Prostate gland (tissue), 2 donors: ENCODE results near the gene LAMA3.

Experiments
- POLR2A ChIP-seq: fragments of 450-650 bp; IDR thresholded peaks from one replicate; pipeline ENCODE4 v1.6.1; 2016; ENCODE audit warnings: antibody characterized with exemption, mild to moderate bottlenecking
- POLR2AphosphoS5 ChIP-seq: sonication (generic); formaldehyde crosslinking; IDR thresholded peaks from one replicate; pipeline ENCODE4 v1.6.1; 2017; ENCODE audit warnings: antibody characterized with exemption
- TF ChIP-seq, protein P1 (sequence below), 4 experiments: fragments of 200-600 bp in 2 of 4; fragments of 450-650 bp in 2 of 4; sonication (generic) in 2 of 4; IDR thresholded peaks; 1 replicate in 3 of 4; 2 replicates in 1 of 4; pipeline ENCODE4 v1.5.1; 2016 to 2019; ENCODE audit warnings: antibody characterized with exemption in 4 of 4, mild to moderate bottlenecking in 2 of 4, moderate library complexity in 2 of 4

GRCh38 chr18:23668731-23669130, 20.5 kb upstream of the LAMA3 start:
- TF ChIP-seq, protein P1, sequence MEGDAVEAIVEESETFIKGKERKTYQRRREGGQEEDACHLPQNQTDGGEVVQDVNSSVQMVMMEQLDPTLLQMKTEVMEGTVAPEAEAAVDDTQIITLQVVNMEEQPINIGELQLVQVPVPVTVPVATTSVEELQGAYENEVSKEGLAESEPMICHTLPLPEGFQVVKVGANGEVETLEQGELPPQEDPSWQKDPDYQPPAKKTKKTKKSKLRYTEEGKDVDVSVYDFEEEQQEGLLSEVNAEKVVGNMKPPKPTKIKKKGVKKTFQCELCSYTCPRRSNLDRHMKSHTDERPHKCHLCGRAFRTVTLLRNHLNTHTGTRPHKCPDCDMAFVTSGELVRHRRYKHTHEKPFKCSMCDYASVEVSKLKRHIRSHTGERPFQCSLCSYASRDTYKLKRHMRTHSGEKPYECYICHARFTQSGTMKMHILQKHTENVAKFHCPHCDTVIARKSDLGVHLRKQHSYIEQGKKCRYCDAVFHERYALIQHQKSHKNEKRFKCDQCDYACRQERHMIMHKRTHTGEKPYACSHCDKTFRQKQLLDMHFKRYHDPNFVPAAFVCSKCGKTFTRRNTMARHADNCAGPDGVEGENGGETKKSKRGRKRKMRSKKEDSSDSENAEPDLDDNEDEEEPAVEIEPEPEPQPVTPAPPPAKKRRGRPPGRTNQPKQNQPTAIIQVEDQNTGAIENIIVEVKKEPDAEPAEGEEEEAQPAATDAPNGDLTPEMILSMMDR (IDR thresholded peaks at IDR 0.05) = no peak
- no peak for TF ChIP-seq POLR2A
- TF ChIP-seq POLR2AphosphoS5 = peak; percentile 39
